ENCODE results near the gene THAP8. TPM values are rescaled to one million over a fixed set of nuclear protein-coding genes. Genes with fewer than 3 reads are reported as not detected.

The THAP8 gene
- total and polyA plus RNA-seq, 2 of the 13 experiments (the other 11 are each of a cell fraction or from before 2014, with no cell fraction given), result 1.7 to 3.7 TPM

GRCh38 chr19:36058481-36059179 lies 4.5 kb upstream of the THAP8 start:
- H3K27ac ChIP-seq (ENCODE audit: extremely low read length, insufficient read depth, low read length), result peak overlapping the region; percentile 88
- intact Hi-C loops (cut with micrococcal nuclease; ENCODE audit: unreplicated experiment) (loop anchor here (10.0 kb wide), 1 partner anchor 1156 kb away; the partner anchor contains the start of genes ZNF383 and ZNF585B), in situ Hi-C loops (cut with HindIII; ENCODE audit: extremely low pct_ligation_motif_present, low pct_unique_long_range_greater_than_20kb) (no loop called here)
- peak overlapping the region; percentile 65 for H3K4me2 ChIP-seq (ENCODE audit: low read depth, low read length)
- ATAC-seq (peak; percentile 43), FAIRE-seq (peak; percentile 84), DNase-seq (ENCODE audit: low spot score) (peak; percentile 92)
- H3K27me3 ChIP-seq (ENCODE audit: control insufficient read depth in 1 of 2, insufficient read depth in 2 of 2, low read length in 2 of 2), result no peaks in the 10 kb centered on the region; a peak in 1 of 5 replicates
- H4K20me1 ChIP-seq (ENCODE audit: insufficient read depth, low read length), result no peaks in the 10 kb centered on the region
- H3K9ac ChIP-seq (ENCODE audit: insufficient read depth, low read depth, low read length), result peak overlapping the region; percentile 61
- POLR2A ChIA-PET, result interaction anchor here (1.0 to 2.3 kb wide), 8 partner anchors 17 to 431 kb away, joined by 3 to 10 read pairs (median 5); partner anchors contain the start of genes ALKBH6, CAPNS1, POLR2I and TBCB
- H2AFZ ChIP-seq (ENCODE audit: low read length), result no peak overlapping the region
- peaks cover 3 to 18% of the 10 kb centered on the region in 2 experiments; a peak in 3 of 5 replicates for H3K36me3 ChIP-seq (replicated peaks in 1 of 2; ENCODE audit: control insufficient read depth in 1 of 2, insufficient read depth in 2 of 2, low read length in 2 of 2)
- H3K4me1 ChIP-seq (ENCODE audit: insufficient read depth, low read length), result peaks cover 59% of the 10 kb centered on the region
- CTCF ChIA-PET (ENCODE audit: low intra/inter-chr PET ratio, low total read pairs), result no interaction called here
- TSS peak; percentile 83 for BruUV-seq (replicated peaks)
- H3K79me2 ChIP-seq (ENCODE audit: insufficient read depth, low read length), result peaks cover 19% of the 10 kb centered on the region
- 40% methylated on average over 12 of the region's 12 CpGs for WGBS (ENCODE audit: low lambda C conversion rate)
- H3K4me3 ChIP-seq (replicated peaks in 1 of 3; ENCODE audit: insufficient read depth in 1 of 3, low read depth in 2 of 3, low read length in 3 of 3), result peak overlapping the region in 1 of 3 experiments; percentile 32; a peak in 2 of 6 replicates
- H3K9me3 ChIP-seq (ENCODE audit: low read length), result no peaks in the 10 kb centered on the region
- TF ChIP-seq HOXA5 (CRISPR knock-in tag; IDR thresholded peaks at IDR 0.05) (no peak), FOXK1 (CRISPR knock-in tag; IDR thresholded peaks at IDR 0.05; ENCODE audit: borderline replicate concordance, low read depth) (peak; percentile 27; the same call in 1 of the 2 replicates), RBM39 (IDR thresholded peaks at IDR 0.05; ENCODE audit: low read depth, low read length, poor library complexity, severe bottlenecking) (no peak), THAP11 (CRISPR knock-in tag; IDR thresholded peaks at IDR 0.05) (peak; percentile 48), CHCHD3 (CRISPR knock-in tag; IDR thresholded peaks at IDR 0.05) (no peak), ZNF253 (CRISPR knock-in tag; IDR thresholded peaks at IDR 0.05; ENCODE audit: borderline replicate concordance) (no peak), ZMAT5 (CRISPR knock-in tag; IDR thresholded peaks at IDR 0.05; ENCODE audit: borderline replicate concordance, low read depth) (no peak), ELF1 (CRISPR knock-in tag; IDR thresholded peaks at IDR 0.05) (no peak), GATAD1 (CRISPR knock-in tag; IDR thresholded peaks at IDR 0.05) (peak; percentile 57; the same call in 1 of the 2 replicates), ARID5B (CRISPR knock-in tag; IDR thresholded peaks at IDR 0.05) (peak; percentile 51; the same call in 1 of the 2 replicates), AHDC1 (CRISPR knock-in tag; IDR thresholded peaks at IDR 0.05; ENCODE audit: borderline replicate concordance) (no peak), HOXA3 (CRISPR knock-in tag; IDR thresholded peaks at IDR 0.05) (peak; percentile 34; the same call in 1 of the 2 replicates)
